ENCODE data around the gene KSR1. TPM values are rescaled to one million over a fixed set of nuclear protein-coding genes. Genes with fewer than 3 reads are reported as not detected.

The KSR1 gene
- total and polyA plus RNA-seq, 2 of the 8 experiments (the other 6 are each of a cell fraction or from before 2014, with no cell fraction given): 14.1 to 34.7 TPM

GRCh38 chr17:27575912-27576252, 119.6 kb downstream of the KSR1 start:
- no peak overlapping the region for H4K5ac ChIP-seq (ENCODE audit: insufficient read length, low read depth, low read length)
- 86% methylated on average over 2 of the region's 2 CpGs; no CpG with 5 or more reads in 1 of the 2 experiments for WGBS, 2 experiments (ENCODE audit: extremely low coverage in 1 of 2, insufficient coverage in 1 of 2, insufficient read length in 1 of 2, insufficient replicate concordance in 2 of 2, low coverage in 1 of 2, low lambda C conversion rate in 2 of 2, missing lambda C conversion rate in 1 of 2)
- peaks cover 2 to 14% (median 10%) of the 10 kb centered on the region in 4 experiments; a peak in 6 of 7 replicates for H3K4me1 ChIP-seq (replicated peaks in 1 of 4; ENCODE audit: control insufficient read depth in 3 of 4, insufficient read depth in 4 of 4, low read length in 3 of 4)
- H3K79me1 ChIP-seq (ENCODE audit: low read depth, low read length): 0 out of 2 replicates have a peak, but pooled peaks cover 2% of the 10 kb centered on the region
- H2BK5ac ChIP-seq (ENCODE audit: low read depth, low read length): no peak overlapping the region
- no peak overlapping the region for H2BK20ac ChIP-seq (ENCODE audit: low read length)
- no peak overlapping the region for H3K4me2 ChIP-seq (ENCODE audit: insufficient read depth in 1 of 2, low read depth in 2 of 2, low read length in 2 of 2)
- H3K4me3 ChIP-seq (ENCODE audit: extremely low read depth in 1 of 4, insufficient read depth in 2 of 4, low read depth in 3 of 4, low read length in 4 of 4): no peak overlapping the region
- H3K23ac ChIP-seq (ENCODE audit: insufficient read length): no peak overlapping the region
- peaks cover 0 to 4% of the 10 kb centered on the region in 2 experiments for H4K20me1 ChIP-seq (replicated peaks in 1 of 2; ENCODE audit: control insufficient read depth in 1 of 2, insufficient read depth in 2 of 2, low read length in 2 of 2)
- H3K79me2 ChIP-seq (ENCODE audit: control insufficient read depth in 1 of 2, insufficient read depth in 2 of 2, low read length in 2 of 2): peaks cover 0 to 16% of the 10 kb centered on the region in 2 experiments; a peak in 1 of 4 replicates
- no peak overlapping the region for H4K8ac ChIP-seq (ENCODE audit: extremely low read depth, insufficient read depth, low read length)
- no peak overlapping the region for H3K9ac ChIP-seq (replicated peaks in 1 of 4; ENCODE audit: extremely low read depth in 1 of 4, low read depth in 3 of 4, low read length in 3 of 4)
- DNase-seq (ENCODE audit: low read depth in 1 of 2, low spot score in 2 of 2) (no peak), FAIRE-seq (no peak)
- H3K4ac ChIP-seq (replicated peaks; ENCODE audit: insufficient read length, low read depth, low read length): no peak overlapping the region
- POLR2A ChIA-PET (ENCODE audit: partially characterized antibody): interaction anchor here (1.4 kb wide), 1 partner anchor 10 kb away, joined by 3 read pairs; no protein-coding TSS in a partner anchor
- no peaks in the 10 kb centered on the region for H3K23me2 ChIP-seq (ENCODE audit: low read depth, low read length)
- H2BK12ac ChIP-seq (ENCODE audit: low read depth, low read length): no peak overlapping the region
- H3K14ac ChIP-seq (ENCODE audit: insufficient read length): no peak overlapping the region
- no peak overlapping the region for H2BK15ac ChIP-seq (ENCODE audit: low read length)
- H2BK120ac ChIP-seq (replicated peaks; ENCODE audit: low read depth, low read length): no peak overlapping the region
- H4K91ac ChIP-seq (replicated peaks; ENCODE audit: insufficient read length, low read length): no peak overlapping the region
- H3K56ac ChIP-seq (replicated peaks; ENCODE audit: insufficient read length, low read depth, low read length): no peak overlapping the region
- no peaks in the 10 kb centered on the region for H3K36me3 ChIP-seq (ENCODE audit: control insufficient read depth in 2 of 4, insufficient read depth in 4 of 4, low read length in 3 of 4)
- no peak overlapping the region for H3K27ac ChIP-seq (ENCODE audit: low read depth, low read length)
- H2AFZ ChIP-seq (ENCODE audit: low read length): no peak overlapping the region
- no peak overlapping the region for H2AK5ac ChIP-seq (ENCODE audit: low read depth, low read length)
- H3K9me3 ChIP-seq (ENCODE audit: insufficient read depth in 2 of 2, low read depth in 1 of 2, low read length in 1 of 2): no peaks in the 10 kb centered on the region
- H3K18ac ChIP-seq (ENCODE audit: extremely low read depth, low read length): no peak overlapping the region
- no peaks in the 10 kb centered on the region for H3K27me3 ChIP-seq (replicated peaks in 1 of 4; ENCODE audit: control insufficient read depth in 3 of 4, extremely low read depth in 1 of 4, insufficient read depth in 3 of 4, low read length in 3 of 4)
- CTCF ChIA-PET (ENCODE audit: partially characterized antibody): interaction anchor here (0.6 to 2.7 kb wide), 6 partner anchors 13 to 42 kb away, joined by 3 to 10 read pairs (median 4); no protein-coding TSS in a partner anchor
- TF ChIP-seq GTF2F1 (IDR thresholded peaks at IDR 0.05; ENCODE audit: borderline replicate concordance, low read depth, low read length): no peak
- TF ChIP-seq EZH2 (IDR thresholded peaks at IDR 0.05; ENCODE audit: low read depth, low read length, severe bottlenecking): no peak
- TF ChIP-seq, protein P1, sequence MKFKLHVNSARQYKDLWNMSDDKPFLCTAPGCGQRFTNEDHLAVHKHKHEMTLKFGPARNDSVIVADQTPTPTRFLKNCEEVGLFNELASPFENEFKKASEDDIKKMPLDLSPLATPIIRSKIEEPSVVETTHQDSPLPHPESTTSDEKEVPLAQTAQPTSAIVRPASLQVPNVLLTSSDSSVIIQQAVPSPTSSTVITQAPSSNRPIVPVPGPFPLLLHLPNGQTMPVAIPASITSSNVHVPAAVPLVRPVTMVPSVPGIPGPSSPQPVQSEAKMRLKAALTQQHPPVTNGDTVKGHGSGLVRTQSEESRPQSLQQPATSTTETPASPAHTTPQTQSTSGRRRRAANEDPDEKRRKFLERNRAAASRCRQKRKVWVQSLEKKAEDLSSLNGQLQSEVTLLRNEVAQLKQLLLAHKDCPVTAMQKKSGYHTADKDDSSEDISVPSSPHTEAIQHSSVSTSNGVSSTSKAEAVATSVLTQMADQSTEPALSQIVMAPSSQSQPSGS (IDR thresholded peaks at IDR 0.05; ENCODE audit: low read length): no peak
- TF ChIP-seq JUN (IDR thresholded peaks at IDR 0.05; ENCODE audit: low read depth, low read length): no peak
- TF ChIP-seq SIRT6 (IDR thresholded peaks at IDR 0.05; ENCODE audit: low read length): no peak

All from H1 (cell line).